KMS-11 (cell line): ENCODE data around the gene GIPC2.

Experiments
- H2AFZ ChIP-seq: fragments of 200-600 bp; sonication (generic); 2 replicates; pipeline ENCODE4 v1.6.1; 2016; ENCODE audit warnings: antibody characterized with exemption, mixed run types, low read depth
- H3K27ac ChIP-seq: fragments of 200-600 bp; sonication (generic); 2 replicates; pipeline ENCODE4 v1.6.1; 2016; ENCODE audit warnings: mild to moderate bottlenecking, mixed run types
- H3K27me3 ChIP-seq: fragments of 200-600 bp; sonication (generic); 2 replicates; pipeline ENCODE4 v1.6.1; 2017; ENCODE audit warnings: mild to moderate bottlenecking, low read depth, mixed run types, moderate library complexity; ENCODE audit not compliant: insufficient read depth
- H3K36me3 ChIP-seq: fragments of 200-600 bp; sonication (generic); 2 replicates; pipeline ENCODE4 v1.6.1; 2017; ENCODE audit warnings: mild to moderate bottlenecking, mixed run types; ENCODE audit not compliant: insufficient read depth
- H3K4me1 ChIP-seq: fragments of 200-600 bp; sonication (generic); 2 replicates; pipeline ENCODE4 v1.6.1; 2016; ENCODE audit warnings: mild to moderate bottlenecking, low read depth, mixed run types; ENCODE audit not compliant: poor library complexity, severe bottlenecking
- H3K4me2 ChIP-seq: fragments of 200-600 bp; sonication (generic); 2 replicates; pipeline ENCODE4 v1.7.0; 2016; ENCODE audit warnings: mild to moderate bottlenecking, mixed run types
- H3K4me3 ChIP-seq: fragments of 200-600 bp; sonication (generic); IDR thresholded peaks from 2 replicates; pipeline ENCODE4 v1.6.1; 2017; ENCODE audit warnings: low read depth, low read length, mixed read lengths; ENCODE audit not compliant: insufficient read depth
- H3K79me2 ChIP-seq: fragments of 200-600 bp; sonication (generic); 2 replicates; pipeline ENCODE4 v1.6.1; 2016; ENCODE audit warnings: low read depth, mixed run types; ENCODE audit not compliant: insufficient read depth
- H3K9ac ChIP-seq: fragments of 200-600 bp; sonication (generic); 2 replicates; pipeline ENCODE4 v1.6.1; 2016; ENCODE audit warnings: mild to moderate bottlenecking, mixed run types
- H4K20me1 ChIP-seq: fragments of 200-600 bp; sonication (generic); 2 replicates; pipeline ENCODE4 v1.6.1; 2016; ENCODE audit warnings: mild to moderate bottlenecking, mixed run types; ENCODE audit not compliant: insufficient read depth
- TF ChIP-seq, protein P1 (sequence below): fragments of 200-600 bp; sonication (generic); conservative IDR thresholded peaks from 2 replicates; pipeline ENCODE4 v1.6.1; 2017; ENCODE audit warnings: low read depth, mild to moderate bottlenecking, antibody characterized with exemption, low read length, moderate library complexity, mixed read lengths

The GIPC2 gene

DNA sequence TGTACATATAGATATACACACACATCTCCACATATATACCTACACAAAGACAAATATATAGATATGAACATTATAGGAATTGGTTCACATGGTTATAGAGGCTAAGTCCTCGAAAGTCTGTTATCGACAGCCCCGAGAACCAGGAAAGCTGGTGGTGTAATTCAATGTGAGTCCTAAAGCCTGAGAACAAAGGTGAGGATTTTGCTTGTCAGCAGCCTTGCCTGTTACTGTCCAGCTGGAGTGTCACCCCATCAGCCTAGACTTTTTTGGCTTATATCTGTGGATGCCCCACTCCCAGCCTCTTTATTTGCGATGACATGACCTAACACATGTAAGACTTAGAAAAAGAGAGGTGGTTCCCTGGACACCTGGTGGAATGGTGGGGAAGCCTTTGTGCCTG, 97.0 kb downstream of the GIPC2 start:
- Histone ChIP-seq H4K20me1 (no peaks in the 10 kb centered on the region), H3K4me1 (peaks cover 6% of the 10 kb centered on the region), H2AFZ (no peak overlapping the region), H3K27ac (no peak overlapping the region), H3K79me2 (no peaks in the 10 kb centered on the region), H3K4me2 (no peak overlapping the region), H3K27me3 (no peaks in the 10 kb centered on the region), H3K36me3 (no peaks in the 10 kb centered on the region), H3K4me3 (no peak overlapping the region), H3K9ac (no peak overlapping the region)
- TF ChIP-seq, protein P1, sequence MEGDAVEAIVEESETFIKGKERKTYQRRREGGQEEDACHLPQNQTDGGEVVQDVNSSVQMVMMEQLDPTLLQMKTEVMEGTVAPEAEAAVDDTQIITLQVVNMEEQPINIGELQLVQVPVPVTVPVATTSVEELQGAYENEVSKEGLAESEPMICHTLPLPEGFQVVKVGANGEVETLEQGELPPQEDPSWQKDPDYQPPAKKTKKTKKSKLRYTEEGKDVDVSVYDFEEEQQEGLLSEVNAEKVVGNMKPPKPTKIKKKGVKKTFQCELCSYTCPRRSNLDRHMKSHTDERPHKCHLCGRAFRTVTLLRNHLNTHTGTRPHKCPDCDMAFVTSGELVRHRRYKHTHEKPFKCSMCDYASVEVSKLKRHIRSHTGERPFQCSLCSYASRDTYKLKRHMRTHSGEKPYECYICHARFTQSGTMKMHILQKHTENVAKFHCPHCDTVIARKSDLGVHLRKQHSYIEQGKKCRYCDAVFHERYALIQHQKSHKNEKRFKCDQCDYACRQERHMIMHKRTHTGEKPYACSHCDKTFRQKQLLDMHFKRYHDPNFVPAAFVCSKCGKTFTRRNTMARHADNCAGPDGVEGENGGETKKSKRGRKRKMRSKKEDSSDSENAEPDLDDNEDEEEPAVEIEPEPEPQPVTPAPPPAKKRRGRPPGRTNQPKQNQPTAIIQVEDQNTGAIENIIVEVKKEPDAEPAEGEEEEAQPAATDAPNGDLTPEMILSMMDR: no peak

DNA sequence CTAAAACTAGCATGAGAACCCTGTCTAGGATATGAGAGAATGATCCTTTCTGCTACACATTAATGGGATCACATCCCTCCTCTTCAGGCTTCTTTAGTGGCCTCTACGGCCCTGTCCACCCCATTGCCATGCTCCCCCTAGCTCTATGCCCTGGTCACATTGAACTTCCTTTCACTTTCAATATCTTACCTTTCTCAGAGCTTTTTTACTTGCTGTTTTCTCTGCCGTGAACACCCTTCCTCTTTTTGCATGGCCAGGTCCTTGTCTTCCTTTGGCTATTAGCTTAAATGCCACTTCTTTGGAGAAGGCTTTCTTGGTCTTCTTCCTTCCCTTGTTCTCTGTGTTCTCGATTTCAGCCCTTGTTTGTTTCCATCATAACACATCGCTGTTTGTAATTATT, 97.4 kb downstream of the GIPC2 start:
- Histone ChIP-seq H2AFZ (no peak overlapping the region), H3K27ac (no peak overlapping the region), H3K9ac (no peak overlapping the region), H3K27me3 (no peaks in the 10 kb centered on the region), H3K4me3 (no peak overlapping the region), H3K36me3 (no peaks in the 10 kb centered on the region), H3K4me2 (no peak overlapping the region), H3K4me1 (peaks cover 6% of the 10 kb centered on the region), H3K79me2 (no peaks in the 10 kb centered on the region), H4K20me1 (no peaks in the 10 kb centered on the region)
- TF ChIP-seq, protein P1: no peak

DNA sequence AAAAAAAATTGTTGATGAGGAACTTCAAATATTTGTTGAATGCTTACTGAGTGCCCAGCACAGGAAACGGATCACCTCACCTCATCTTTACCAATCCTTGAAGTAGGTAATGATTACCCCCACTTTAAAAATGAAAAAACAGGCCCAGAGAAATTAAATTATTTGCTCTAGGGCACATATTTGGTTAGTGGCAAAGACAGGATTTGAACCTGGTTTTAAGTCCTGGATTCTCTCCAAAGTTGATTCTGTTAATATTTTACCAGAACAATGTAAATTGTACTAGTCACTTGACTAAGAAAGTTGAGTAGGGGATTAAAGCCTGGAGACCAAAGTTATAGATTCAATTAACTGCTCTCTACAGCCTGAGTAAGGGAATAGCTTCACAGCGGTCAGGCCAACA, 97.9 kb downstream of the GIPC2 start:
- Histone ChIP-seq H3K4me3 (no peak overlapping the region), H4K20me1 (no peaks in the 10 kb centered on the region), H3K36me3 (no peaks in the 10 kb centered on the region), H3K4me2 (no peak overlapping the region), H3K27me3 (no peaks in the 10 kb centered on the region), H3K79me2 (no peaks in the 10 kb centered on the region), H3K27ac (no peak overlapping the region), H3K4me1 (peaks cover 6% of the 10 kb centered on the region), H3K9ac (no peak overlapping the region), H2AFZ (no peak overlapping the region)
- TF ChIP-seq, protein P1: no peak

DNA sequence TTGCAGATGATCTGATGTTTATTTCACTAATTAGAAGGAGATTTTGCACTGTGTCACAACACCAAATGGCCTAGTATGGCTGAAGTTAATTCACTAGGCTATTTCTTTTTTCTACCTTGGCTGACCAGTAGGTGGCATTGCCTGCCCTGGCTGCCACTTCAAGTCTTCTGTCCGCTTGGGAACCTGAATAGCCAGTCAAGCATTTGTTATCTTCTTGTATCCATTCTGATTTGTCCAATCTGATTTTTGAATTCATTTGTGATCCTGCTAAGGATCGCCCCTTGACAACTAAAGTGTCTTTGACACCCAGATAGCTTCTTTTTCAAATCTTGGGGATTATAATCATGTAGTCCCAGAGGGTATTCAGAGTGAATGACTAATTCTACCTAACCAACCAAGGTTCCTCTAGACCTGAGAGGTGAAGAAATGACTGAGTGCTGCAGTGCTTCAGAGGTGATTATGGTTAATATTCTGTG, 99.4 kb downstream of the GIPC2 start:
- H3K9ac ChIP-seq: no peak overlapping the region
- TF ChIP-seq, protein P1: peak; percentile 75; the same call in 1 of the 2 replicates
- H3K27me3 ChIP-seq: no peaks in the 10 kb centered on the region
- H3K4me1 ChIP-seq: peaks cover 6% of the 10 kb centered on the region
- H2AFZ ChIP-seq: no peak overlapping the region
- H3K4me2 ChIP-seq: no peak overlapping the region
- no peaks in the 10 kb centered on the region for H3K79me2 ChIP-seq
- H4K20me1 ChIP-seq: no peaks in the 10 kb centered on the region
- no peak overlapping the region for H3K4me3 ChIP-seq
- no peaks in the 10 kb centered on the region for H3K36me3 ChIP-seq
- H3K27ac ChIP-seq: no peak overlapping the region
